Suprapubic skin (tissue), 3 donors: Measurements from ENCODE around the gene MYO5B.

Experiments used
- POLR2A ChIP-seq, 2 donors: fragments of 450-650 bp; IDR thresholded peaks; one replicate each; pipeline ENCODE4 v1.6.1; 2017; ENCODE audit warnings: antibody characterized with exemption in 2 of 2, mild to moderate bottlenecking in 2 of 2, moderate library complexity in 2 of 2
- TF ChIP-seq, protein P1 (sequence below), 2 donors: fragments of 200-600 bp in 1 of 2; fragments of 450-650 bp in 1 of 2; sonication (generic) in 1 of 2; IDR thresholded peaks; one replicate each; pipeline ENCODE4 v1.5.1; 2016 to 2019; ENCODE audit warnings: antibody characterized with exemption in 2 of 2, mild to moderate bottlenecking in 1 of 2, moderate library complexity in 1 of 2

- no peak for TF ChIP-seq POLR2A (IDR thresholded peaks at IDR 0.05)
- TF ChIP-seq, protein P1, sequence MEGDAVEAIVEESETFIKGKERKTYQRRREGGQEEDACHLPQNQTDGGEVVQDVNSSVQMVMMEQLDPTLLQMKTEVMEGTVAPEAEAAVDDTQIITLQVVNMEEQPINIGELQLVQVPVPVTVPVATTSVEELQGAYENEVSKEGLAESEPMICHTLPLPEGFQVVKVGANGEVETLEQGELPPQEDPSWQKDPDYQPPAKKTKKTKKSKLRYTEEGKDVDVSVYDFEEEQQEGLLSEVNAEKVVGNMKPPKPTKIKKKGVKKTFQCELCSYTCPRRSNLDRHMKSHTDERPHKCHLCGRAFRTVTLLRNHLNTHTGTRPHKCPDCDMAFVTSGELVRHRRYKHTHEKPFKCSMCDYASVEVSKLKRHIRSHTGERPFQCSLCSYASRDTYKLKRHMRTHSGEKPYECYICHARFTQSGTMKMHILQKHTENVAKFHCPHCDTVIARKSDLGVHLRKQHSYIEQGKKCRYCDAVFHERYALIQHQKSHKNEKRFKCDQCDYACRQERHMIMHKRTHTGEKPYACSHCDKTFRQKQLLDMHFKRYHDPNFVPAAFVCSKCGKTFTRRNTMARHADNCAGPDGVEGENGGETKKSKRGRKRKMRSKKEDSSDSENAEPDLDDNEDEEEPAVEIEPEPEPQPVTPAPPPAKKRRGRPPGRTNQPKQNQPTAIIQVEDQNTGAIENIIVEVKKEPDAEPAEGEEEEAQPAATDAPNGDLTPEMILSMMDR (IDR thresholded peaks at IDR 0.05) = peak in 1 of 2 donors; percentile 45
Measured at GRCh38 chr18:50203801-50204604, 9.1 kb upstream of the MYO5B start.
